Peyer's patch (tissue), 4 donors: ENCODE data around the gene TPD52L3. TPM values are rescaled to one million over a fixed set of nuclear protein-coding genes. Genes with fewer than 3 reads are reported as not detected.

Experiments used
- DNase-seq, 3 donors: peaks; one replicate each; pipeline ENCODE4 v3.0.0-alpha.2; 2017 to 2019
- H3K27ac ChIP-seq, 4 donors: fragments of 200-600 bp; sonication (generic); one replicate each; pipeline ENCODE4 v1.5.1; 2016 to 2019
- H3K27me3 ChIP-seq, 2 donors: fragments of 200-600 bp; sonication (generic); one replicate each; pipeline ENCODE4 v1.5.1; 2019
- H3K36me3 ChIP-seq, 3 donors: fragments of 200-600 bp; sonication (generic); one replicate each; pipeline ENCODE4 v1.5.1; 2016 to 2019
- H3K4me1 ChIP-seq, 4 donors: fragments of 200-600 bp; sonication (generic); one replicate each; pipeline ENCODE4 v1.5.1; 2016 to 2019
- H3K4me3 ChIP-seq, 4 donors: fragments of 200-600 bp; sonication (generic); 1 replicate in 3 of 4; 2 replicates in 1 of 4; pipeline ENCODE4 v1.5.1; 2016 to 2019; ENCODE audit warnings: mild to moderate bottlenecking in 1 of 4
- H3K9me3 ChIP-seq, 4 donors: fragments of 200-600 bp; sonication (generic); one replicate each; pipeline ENCODE4 v1.5.1; 2016 to 2019; ENCODE audit warnings: mild to moderate bottlenecking in 1 of 4
- CTCF ChIP-seq, 6 experiments: fragments of 450-650 bp in 4 of 6; fragments of 200-600 bp in 2 of 6; sonication (generic) in 1 of 6; IDR thresholded peaks; one replicate each; pipeline ENCODE4 v1.5.1; 2017 to 2019; ENCODE audit warnings: antibody characterized with exemption in 6 of 6, mild to moderate bottlenecking in 3 of 6, moderate library complexity in 1 of 6
- POLR2A ChIP-seq, 2 donors: fragments of 450-650 bp; IDR thresholded peaks; one replicate each; pipeline ENCODE4 v1.5.1; 2017; ENCODE audit warnings: antibody characterized with exemption in 2 of 2, mild to moderate bottlenecking in 2 of 2, moderate library complexity in 2 of 2
- total RNA-seq, 4 donors: library from RNA; depleted of rRNA; stranded (reverse); fragments of >200 nt; gene quantifications; one replicate each; pipeline ENCODE4 v1.1.0, GENCODE V29; 2016

Gene TPD52L3
- total RNA-seq, 4 donors from 2014 or later = not detected

- Histone ChIP-seq H3K4me1 (no peaks in the 10 kb centered on the region), H3K9me3 (no peaks in the 10 kb centered on the region), H3K4me3 (no peak overlapping the region), H3K27ac (no peak overlapping the region), H3K36me3 (no peaks in the 10 kb centered on the region), H3K27me3 (no peaks in the 10 kb centered on the region)
- TF ChIP-seq POLR2A (IDR thresholded peaks at IDR 0.05) (no peak), CTCF (IDR thresholded peaks at IDR 0.05) (no peak)
- DNase-seq = no peak
Observed at GRCh38 chr9:6355728-6356127, 27.6 kb downstream of the TPD52L3 start.

GRCh38 chr9:6356441-6356840 is 28.3 kb downstream of the TPD52L3 start:
- Histone ChIP-seq H3K9me3 (no peaks in the 10 kb centered on the region), H3K4me1 (no peaks in the 10 kb centered on the region), H3K27ac (no peak overlapping the region), H3K36me3 (no peaks in the 10 kb centered on the region), H3K27me3 (no peaks in the 10 kb centered on the region), H3K4me3 (no peak overlapping the region)
- no peak for TF ChIP-seq POLR2A (IDR thresholded peaks at IDR 0.05)
- TF ChIP-seq CTCF (IDR thresholded peaks at IDR 0.05) = no peak
- no peak for DNase-seq

- Histone ChIP-seq H3K9me3 (no peaks in the 10 kb centered on the region), H3K4me3 (no peak overlapping the region), H3K36me3 (no peaks in the 10 kb centered on the region), H3K27me3 (no peaks in the 10 kb centered on the region), H3K27ac (no peak overlapping the region), H3K4me1 (no peaks in the 10 kb centered on the region)
- DNase-seq = no peak
- TF ChIP-seq POLR2A (IDR thresholded peaks at IDR 0.05) (no peak), CTCF (IDR thresholded peaks at IDR 0.05) (no peak)
Observed at GRCh38 chr9:6356904-6357303, 28.7 kb downstream of the TPD52L3 start.

GRCh38 chr9:6367128-6367890 is 39.1 kb downstream of the TPD52L3 start:
- no peaks in the 10 kb centered on the region for H3K27me3 ChIP-seq
- DNase-seq = no peak
- peaks cover 0 to 11% (median 3%) of the 10 kb centered on the region in 4 donors for H3K9me3 ChIP-seq
- no peaks in the 10 kb centered on the region for H3K4me1 ChIP-seq
- H3K4me3 ChIP-seq = no peak overlapping the region
- no peak for TF ChIP-seq POLR2A (IDR thresholded peaks at IDR 0.05)
- no peak overlapping the region for H3K27ac ChIP-seq
- no peaks in the 10 kb centered on the region for H3K36me3 ChIP-seq

GRCh38 chr9:6368831-6369230 is 40.7 kb downstream of the TPD52L3 start:
- Histone ChIP-seq H3K4me1 (no peaks in the 10 kb centered on the region), H3K27ac (no peak overlapping the region), H3K36me3 (no peaks in the 10 kb centered on the region), H3K4me3 (no peak overlapping the region), H3K27me3 (no peaks in the 10 kb centered on the region), H3K9me3 (peaks cover 0 to 11% (median 3%) of the 10 kb centered on the region in 4 donors)
- no peak for TF ChIP-seq POLR2A (IDR thresholded peaks at IDR 0.05)
- no peak for DNase-seq

Other genes starting within 250 kb of the TPD52L3 start
- 1 to 10 TPM; 3.7 to 7.6 (median 5.8) TPM for gene IL33, start 112.6 kb upstream of the TPD52L3 start, total RNA-seq
- gene UHRF2, start 84.8 kb downstream of the TPD52L3 start, total RNA-seq = 100 to 1,000 TPM in 1 of 4 donors, 10 to 100 TPM in 3; 44.1 to 142 (median 59.2) TPM